ENCODE results near the gene ERC1.
"Not testable (repeated sequence)": the region's sequence is repeated elsewhere in the genome, so short reads cannot be mapped to it uniquely, and the experiment has no call there.

The ERC1 gene

DNA sequence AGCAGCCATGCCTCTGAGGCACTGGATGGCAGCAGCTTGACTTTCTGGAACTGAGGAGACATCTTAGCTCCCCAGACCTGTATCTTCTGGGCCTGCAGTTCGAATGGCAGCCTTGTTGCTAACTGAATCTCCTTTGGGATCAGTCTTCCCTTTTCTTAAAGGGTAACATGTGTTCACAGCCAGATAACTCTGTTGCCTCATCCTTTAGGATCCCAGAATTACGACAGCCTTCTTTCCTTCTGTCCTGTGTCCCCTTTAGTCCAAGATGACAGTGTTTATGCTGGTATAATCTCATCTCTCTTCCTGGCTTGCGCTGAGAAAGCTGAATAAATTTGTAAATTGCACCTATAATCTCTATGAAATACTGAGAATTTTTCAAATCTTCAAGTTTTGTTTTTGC lies 9.1 kb upstream of the ERC1 start:
- DNase-seq (ENCODE audit: low read depth, low spot score) = no peak

DNA sequence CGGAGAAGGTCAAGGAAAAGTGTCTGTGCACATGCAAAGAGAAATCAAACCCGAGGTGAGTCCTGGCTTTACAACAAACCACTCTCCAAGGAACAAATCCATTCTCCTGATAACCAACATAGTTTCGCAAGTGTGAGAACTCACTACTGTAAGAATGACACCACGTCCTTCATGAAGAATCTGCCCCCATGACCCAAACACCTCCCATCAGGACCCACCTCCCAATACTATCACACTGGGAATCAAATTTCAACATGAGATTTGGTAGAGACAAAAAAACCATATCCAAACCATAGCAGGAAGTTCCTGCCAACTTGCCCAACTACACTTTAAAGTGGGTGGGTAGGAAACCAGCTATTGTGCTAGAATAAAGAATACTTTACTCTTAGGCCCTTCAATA lies 2.4 kb upstream of the ERC1 start:
- DNase-seq (ENCODE audit: low read depth, low spot score) = no peak

DNA sequence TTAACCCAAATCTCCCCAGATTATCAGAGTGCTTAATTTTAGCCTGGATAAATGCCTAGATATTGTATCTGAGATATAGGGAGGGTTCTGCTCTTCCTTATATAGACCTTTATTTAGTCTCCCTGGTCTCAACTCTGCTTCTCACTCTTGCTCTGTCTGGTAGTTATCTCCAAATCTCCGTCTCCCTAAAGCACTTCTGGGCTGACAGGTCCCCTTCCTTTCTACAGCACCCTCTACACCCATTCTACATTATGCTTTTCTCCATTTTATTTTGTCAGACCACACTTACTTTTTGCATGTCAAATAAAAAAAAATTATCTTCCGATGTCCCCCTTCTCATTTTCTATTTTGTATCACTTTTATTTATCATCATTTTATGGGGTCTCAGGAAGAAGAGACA lies 2.0 kb upstream of the ERC1 start:
- DNase-seq (ENCODE audit: low read depth, low spot score) = no peak

DNA sequence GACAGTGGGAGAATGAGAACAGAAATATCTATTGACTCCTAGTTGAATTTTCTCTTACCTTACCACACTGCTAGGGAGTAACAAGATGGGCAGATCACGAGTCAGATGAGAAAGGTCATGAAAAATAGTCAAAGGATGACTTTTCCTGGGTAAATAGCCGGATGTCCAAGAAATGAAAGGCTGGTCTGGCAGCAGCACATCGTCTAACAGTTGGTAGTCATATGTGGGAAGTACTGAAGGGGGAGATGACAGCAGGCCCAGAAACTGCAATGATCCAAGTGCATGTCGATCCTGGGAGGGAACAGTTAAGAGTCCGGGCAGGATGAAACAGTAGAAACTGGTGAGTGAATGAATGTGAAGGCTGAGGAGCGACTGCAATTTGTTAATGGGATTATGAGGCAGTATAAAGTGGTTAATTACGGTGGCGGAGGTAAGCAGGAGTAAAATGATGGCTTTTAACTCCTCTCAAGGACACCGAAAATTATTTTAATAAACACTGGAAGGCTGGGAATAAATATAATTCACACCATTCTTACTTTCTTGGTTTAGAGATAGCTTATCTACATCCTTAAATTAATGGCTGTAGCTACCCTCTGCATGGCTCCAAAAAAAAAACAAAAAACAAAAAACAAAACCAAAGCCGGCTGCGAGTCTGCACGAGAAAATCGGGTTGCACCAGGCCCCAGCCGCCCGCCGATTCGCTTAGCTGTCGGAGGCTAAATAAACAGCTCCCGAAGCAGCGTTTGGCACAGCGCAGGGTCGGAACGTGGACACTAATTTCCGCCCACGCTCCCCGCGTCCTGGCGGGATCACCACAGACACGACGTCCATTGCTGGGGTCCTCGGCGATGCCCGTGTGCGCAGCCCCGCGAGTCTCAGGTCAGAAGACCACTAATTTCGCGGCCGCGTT lies 1.0 kb upstream of the ERC1 start:
- DNase-seq (ENCODE audit: low read depth, low spot score) = no peak

DNA sequence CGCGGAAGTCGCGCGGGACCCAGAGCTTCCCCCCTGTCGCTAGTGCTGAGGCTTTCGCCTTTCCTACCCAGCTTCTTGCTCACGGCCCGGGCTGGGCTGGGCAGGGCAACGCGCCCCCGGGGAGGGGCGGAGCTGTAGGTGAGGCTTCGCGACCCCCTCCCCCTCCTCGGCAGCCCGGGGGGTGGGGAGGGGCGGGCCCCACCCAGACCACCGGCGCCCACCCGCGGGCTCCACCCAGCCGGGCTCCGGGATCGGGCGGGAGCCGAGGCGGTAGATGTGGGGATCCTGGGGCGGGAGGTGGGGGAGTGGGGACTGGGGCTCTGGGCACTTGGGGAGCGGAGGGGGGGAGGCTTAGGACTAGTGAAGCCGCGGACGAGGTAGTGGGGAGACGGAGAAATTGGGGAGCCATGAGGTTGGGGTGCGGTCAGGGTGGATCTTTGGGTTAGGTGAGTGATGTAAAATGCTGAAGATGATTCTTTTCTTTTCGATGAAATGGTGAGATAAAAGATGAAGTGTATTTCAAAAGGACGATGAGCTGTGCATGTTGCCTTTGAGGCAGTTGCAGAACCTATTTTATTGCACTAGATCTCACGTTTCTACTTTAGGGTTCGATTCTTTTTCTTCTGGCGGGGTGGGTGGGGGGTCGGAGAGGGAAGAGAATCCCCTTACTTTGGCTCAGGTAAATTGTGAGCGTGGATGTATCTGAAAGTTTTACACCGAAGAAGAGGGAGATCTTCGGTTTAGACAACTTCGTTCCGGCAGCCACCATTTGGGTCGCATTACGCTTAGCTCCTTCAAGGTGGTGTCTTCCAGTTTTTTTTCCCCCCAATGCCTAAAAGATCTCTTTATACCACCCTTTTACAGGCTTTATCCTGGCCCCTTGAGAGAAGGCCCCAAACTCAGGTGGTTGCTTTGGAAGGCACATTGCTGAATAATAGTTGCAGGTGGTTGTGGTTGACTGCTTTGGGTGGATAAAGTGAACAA lies 619 bp downstream of the ERC1 start:
- DNase-seq (ENCODE audit: low read depth, low spot score) = no peak

DNA sequence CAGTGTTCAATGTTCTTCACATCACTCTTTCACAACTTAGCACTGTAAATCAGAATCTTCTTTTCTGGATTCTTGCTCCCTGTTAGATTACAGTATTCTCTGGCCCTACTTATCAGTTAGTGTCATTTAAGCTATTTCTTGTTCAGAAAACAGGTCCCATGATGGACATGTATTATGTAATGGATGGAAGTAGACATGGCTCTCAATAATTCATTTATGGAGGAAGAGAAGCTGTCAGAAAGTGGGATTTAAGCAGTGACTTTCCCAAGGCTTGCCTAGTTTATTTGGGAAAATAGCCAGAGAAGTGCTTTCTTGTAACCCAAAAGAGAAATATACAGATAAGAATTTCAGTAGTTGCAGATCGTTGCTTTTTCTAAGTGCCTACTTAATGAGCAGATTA lies 1.6 kb downstream of the ERC1 start:
- DNase-seq (ENCODE audit: low read depth, low spot score) = no peak

DNA sequence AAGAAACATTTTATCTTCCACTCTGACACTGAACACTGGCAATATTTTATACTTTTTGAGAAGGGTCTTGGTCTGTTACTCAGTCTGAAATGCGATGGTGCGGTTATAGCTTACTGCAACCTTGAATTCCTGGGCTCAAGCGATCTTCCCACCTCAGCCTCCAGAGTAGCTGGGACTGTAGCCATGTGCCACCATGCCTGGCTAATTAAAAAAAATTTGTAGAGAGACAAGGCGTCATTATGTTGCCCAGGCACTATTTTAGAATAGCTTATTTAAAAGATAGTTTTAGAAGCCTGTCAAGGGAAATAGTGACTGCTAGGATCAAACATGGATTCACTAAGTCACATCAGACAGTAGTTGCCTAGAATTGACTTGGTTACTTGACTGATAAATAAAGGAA lies 5.9 kb downstream of the ERC1 start:
- no peak for DNase-seq (ENCODE audit: low read depth, low spot score)

DNA sequence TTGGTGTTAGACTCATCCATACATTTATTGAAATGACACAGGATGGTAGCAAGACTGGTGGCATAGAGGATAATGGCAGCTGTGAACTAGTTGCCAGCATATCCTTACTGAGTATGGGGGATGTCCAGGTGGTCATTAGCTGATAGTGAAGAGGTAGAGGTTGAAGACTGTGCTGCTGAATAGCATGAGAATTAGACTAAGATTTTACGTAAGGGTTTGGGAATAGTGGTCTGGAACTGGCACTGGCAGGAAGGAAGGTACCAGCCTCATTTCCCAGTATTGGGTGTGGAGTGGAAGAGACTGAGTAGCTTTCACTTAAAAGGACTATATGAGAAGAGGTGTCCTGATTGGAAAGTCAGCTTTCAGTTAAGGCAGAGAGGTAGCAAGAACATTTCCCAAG lies 6.5 kb downstream of the ERC1 start:
- DNase-seq (ENCODE audit: low read depth, low spot score) = no peak

DNA sequence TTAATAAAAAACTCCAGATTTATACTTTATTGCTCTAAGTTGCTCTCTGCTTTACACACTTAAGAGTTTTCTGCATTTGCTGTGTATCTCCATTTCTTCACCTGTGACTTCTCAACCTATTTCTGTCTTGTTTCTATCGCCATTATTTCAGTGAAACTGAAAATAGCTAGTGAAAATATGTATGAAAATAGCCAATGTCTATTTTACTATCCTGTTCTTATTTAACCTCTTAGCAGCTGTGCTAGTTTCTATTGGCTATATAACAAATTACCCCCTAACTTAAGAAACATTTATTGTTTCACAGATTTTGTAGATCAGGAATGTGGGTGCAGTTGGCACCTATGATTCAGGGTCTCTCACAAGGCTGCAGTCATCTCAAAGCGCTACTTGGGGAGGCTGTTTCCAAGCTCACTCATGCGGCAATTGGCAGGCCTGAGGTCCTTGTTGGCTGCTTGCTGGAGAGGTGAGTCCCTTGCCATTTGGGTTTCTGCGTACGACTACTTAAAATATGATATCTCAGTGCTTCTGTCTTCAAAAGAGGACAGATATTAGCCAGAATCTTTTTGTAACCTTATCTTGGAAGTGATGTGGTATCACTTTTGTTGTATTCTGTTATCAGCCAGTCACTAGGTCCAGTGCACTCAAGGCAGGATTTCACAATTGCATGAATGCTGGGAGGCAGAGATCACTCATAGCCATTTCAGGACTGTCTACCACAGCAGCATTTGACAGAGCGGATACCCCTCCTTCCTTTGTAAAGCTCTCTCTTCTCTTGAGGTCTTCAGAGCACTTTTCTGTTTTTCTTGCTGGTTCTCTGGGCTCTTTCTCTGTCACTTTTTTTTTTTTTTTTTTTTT lies 7.2 kb downstream of the ERC1 start:
- no peak for DNase-seq (ENCODE audit: low read depth, low spot score)

DNA sequence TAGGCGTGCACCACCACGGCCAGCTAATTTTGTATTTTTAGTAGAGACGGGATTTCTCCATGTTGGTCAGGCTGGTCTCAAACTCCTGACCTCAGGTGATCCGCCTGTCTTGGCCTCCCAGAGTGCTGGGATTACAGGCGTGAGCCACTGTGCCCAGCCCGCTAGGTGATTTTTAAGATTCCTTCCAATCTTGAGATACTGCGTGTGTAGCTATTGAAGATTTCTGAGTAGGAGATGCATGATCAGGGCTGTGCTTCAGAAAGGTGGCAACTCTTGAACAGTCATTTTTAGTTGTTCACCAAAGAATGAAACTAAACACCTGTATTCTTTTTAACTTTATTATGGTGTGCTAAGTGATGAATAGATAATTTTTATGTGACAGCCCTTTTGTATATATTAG lies 8.7 kb downstream of the ERC1 start:
- DNase-seq (ENCODE audit: low read depth, low spot score) = not testable (repeated sequence)

DNA sequence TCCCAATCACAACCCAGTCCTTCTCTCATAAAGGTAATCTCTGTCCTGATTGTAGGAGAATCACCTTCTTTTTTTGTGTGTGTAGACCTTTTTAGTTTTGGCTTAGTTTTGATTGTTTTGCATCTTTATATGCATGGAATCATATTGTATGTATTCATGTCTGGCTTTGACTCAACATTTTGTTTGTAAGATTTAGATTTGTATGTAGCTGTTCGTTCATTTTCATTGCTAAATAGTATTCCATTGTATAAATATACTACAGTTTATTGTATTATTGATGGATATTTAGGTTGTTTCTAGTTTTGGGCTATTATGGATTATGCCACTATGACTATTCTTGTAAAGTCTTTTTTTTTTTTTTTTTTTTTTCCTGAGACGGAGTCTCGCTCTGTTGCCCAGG lies 10.5 kb downstream of the ERC1 start:
- DNase-seq (ENCODE audit: low read depth, low spot score) = no peak

DNA sequence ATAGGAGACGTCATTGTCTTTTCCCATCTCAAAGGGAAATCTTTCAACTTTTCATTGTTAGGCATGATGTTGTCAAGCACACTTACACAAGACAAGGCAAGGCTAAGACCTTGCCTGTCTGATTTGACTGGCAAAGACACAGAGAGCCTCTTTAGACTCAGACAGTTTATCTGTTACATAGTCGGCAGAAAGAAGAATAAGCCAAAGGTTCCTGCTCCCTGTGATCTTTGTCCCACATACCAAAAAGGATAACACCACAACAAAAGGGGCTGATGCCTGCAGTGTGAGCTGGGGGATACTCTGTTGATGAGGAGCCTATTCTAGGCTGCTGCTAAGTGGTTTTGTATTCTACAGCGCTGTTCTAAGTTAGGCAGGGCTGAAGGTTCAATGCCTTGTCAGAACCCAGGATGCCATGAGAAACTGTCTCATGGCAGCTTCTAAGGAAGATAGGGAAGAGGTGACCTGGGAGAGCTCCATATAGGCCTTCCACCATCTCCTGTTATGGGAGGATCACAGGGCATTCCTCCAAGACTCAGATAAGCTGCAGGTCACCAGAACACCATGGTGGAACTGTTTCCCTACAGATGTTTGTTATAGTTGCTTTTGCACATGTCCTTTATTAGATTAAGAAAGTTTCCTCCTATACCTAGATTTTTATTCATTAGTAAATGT lies 12.7 kb downstream of the ERC1 start:
- DNase-seq (ENCODE audit: low read depth, low spot score) = no peak

DNA sequence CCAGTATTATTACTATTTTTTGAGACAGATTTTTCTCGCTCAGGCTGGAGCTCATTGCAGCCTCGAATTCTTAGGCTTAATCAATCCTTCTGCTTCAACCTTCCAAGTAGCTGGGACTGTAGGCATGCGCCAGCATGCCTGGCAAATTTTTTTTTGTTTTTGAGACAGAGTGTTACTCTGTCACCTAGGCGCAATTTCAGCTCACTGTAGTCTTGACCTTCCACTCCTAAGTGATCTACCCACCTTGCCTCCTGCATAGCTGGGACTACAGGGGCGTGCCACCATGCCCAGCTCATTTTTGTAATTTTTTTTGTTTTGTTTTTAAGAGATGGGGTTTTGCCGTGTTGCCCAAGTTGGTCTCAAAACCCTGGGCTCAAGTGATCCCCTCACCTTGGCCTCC lies 15.2 kb downstream of the ERC1 start:
- no peak for DNase-seq (ENCODE audit: low read depth, low spot score)

DNA sequence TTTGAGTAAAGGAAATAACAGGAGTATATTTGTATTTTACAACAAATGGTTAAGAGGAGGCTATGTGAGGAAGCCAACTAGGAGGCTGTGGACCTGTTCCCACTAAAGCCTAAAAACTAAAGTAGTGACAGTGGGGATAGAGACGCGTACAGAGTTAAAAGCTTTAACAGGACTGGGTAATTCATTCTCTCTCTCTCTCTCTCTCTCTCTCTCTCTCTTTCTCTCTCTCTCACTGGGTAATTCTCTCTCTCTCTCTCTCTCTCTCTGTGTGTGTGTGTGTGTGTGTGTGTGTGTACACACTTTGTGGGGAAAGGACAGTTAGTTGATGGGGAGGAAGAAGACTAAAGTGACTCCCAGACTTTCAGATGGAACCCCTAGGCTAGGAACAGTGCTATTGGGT lies 16.3 kb downstream of the ERC1 start:
- DNase-seq (ENCODE audit: low read depth, low spot score) = no peak

DNA sequence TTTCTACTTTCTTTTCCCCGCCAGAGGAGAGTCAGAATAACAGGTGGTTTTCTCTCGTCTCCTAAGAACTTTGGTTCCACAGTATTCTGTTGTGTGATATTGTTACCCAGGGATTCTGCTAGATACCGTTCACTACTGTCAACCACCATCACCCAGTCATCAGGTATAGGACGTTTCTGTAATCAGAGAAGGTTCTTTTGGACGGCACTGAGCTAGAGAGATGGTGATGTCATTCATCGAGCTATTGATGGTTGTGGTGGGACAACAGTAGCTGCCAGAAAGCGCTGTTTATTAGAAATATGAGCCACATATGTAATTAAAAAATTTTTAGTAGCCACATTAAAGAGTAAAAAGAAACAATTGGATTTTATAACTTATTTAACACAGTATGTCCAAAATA lies 17.0 kb downstream of the ERC1 start:
- DNase-seq (ENCODE audit: low read depth, low spot score) = no peak

DNA sequence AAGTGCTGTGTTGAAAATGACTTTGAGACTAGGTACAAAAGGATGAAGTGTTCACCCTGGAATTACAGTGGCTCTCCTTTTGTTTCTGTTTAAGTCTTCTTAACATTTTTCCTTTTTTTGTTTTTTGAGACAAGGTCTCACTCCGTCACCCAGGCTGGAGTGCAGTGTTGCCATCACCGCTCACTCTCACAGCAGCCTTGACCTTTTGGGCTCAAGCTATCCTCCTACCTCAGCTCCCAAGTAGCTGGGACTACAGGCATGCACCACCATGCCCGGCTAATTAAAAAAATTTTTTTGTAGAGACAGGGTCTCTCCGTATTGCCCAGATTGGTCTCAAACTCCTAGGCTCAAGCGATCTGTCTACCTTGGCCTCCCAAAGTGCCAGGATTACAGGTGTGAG lies 20.1 kb downstream of the ERC1 start:
- DNase-seq (ENCODE audit: low read depth, low spot score) = no peak

DNA sequence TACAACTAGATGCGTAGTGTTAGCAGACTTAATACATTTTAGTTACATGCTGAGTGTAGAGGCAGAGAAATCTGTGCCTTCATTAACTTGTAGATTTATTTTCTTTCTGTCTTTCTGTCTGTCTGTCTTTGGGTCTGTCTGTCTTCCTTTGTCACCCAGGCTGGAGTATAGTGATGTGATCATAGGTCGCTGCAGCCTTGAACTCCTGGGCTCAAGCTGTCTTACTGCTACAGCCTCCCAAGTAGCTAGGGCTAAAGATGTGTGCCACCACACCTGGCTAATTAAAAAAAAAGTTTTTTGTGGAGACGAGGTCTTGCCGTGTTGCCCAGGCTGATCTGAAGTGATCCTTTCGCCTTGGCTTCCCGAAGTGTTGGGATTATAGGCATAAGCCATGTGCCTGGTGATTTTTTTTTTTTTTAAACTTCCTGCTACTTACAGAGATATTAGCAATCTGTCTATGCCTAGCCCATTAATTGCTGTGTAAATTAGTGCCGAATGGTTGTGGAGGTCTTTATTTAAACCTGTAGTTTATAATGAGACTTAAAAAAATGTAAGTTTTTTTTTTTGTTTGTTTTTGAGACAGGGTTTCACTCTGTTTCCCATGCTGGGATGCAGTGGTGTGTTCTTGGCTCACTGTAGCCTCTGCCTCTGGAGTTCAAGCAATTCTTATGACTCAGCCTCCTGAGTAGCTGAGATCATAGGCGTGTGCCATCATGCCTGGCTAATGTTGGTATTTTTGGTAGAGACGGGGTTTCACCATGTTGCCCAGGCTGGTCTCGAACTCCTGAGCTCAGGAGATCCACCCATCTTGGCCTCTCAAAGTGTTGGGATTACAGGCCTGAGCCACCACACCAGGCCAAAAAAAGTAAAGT lies 22.8 kb downstream of the ERC1 start:
- DNase-seq (ENCODE audit: low read depth, low spot score) = no peak

DNA sequence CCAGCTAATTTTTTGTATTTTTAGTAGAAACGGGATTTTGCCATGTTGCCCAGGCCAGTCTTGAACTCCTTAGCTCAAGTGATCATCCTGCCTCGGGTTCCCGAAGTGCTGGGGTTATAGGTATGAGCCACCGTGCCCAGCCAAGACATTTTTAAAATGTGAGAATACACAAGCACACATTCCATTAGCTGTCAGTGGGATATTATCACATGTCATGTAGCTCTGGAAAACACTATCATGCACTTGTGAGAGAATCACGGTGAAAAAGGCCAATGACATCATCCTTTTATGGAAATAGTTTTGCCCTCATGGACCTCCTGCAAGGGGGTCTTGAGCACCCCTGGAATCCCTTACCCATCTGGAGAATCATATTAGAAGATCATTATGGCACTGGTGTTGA lies 28.3 kb downstream of the ERC1 start:
- DNase-seq (ENCODE audit: low read depth, low spot score) = no peak

DNA sequence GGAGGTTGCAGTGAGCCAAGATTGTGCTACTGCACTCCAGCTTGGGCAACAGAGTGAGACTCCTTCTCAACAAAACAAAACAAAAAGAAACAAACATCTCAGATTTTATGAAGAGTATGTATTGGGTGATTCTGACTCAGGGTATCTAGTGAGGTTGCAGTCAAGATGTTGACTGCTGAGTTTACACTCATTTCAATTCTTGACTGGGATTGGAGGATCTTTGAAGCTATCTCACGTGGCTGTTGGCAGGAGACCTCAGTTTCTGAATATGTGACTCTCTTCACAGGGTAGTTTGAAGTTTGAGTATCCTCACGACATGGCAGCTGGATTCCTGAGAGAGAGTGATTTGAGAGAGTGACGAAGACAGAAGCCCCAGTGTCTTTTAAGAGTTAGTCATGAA lies 29.4 kb downstream of the ERC1 start:
- DNase-seq (ENCODE audit: low read depth, low spot score) = no peak
